Neural progenitor cell (in vitro differentiated cells): ENCODE data around the gene EXOG. TPM values are rescaled to one million over a fixed set of nuclear protein-coding genes. Genes with fewer than 3 reads are reported as not detected.

Experiments
- DNase-seq: peaks from one replicate; pipeline ENCODE4 v3.0.0-alpha.2; 2016; ENCODE audit warnings: low spot score
- H2AFZ ChIP-seq: fragments of 200-600 bp; sonication (generic); replicated peaks from 2 replicates; pipeline ENCODE4 v1.6.1; 2016; ENCODE audit warnings: antibody characterized with exemption
- H3F3A ChIP-seq: fragments of 200-600 bp; sonication (generic); 2 replicates; pipeline ENCODE4 v1.6.1; 2016; ENCODE audit warnings: antibody characterized with exemption, low read depth
- H3K27ac ChIP-seq: fragments of 200-600 bp; sonication (generic); 2 replicates; pipeline ENCODE4 v1.5.1; 2016; ENCODE audit warnings: mild to moderate bottlenecking
- H3K27me3 ChIP-seq: fragments of 200-600 bp; sonication (generic); 2 replicates; pipeline ENCODE4 v1.6.1; 2016; ENCODE audit warnings: mild to moderate bottlenecking, moderate library complexity
- H3K36me3 ChIP-seq: fragments of 200-600 bp; sonication (generic); 2 replicates; pipeline ENCODE4 v1.5.1; 2016
- H3K4me1 ChIP-seq: fragments of 200-600 bp; sonication (generic); 2 replicates; pipeline ENCODE4 v1.6.1; 2016; ENCODE audit warnings: mixed run types
- H3K4me2 ChIP-seq: fragments of 200-600 bp; sonication (generic); 2 replicates; pipeline ENCODE4 v1.6.1; 2016
- H3K4me3 ChIP-seq: fragments of 200-600 bp; sonication (generic); 2 replicates; pipeline ENCODE4 v1.5.1; 2016
- H3K79me2 ChIP-seq: fragments of 200-600 bp; sonication (generic); 2 replicates; pipeline ENCODE4 v1.6.1; 2016; ENCODE audit warnings: low read depth
- H3K9ac ChIP-seq: fragments of 200-600 bp; sonication (generic); 2 replicates; pipeline ENCODE4 v1.6.1; 2016
- H3K9me3 ChIP-seq: fragments of 200-600 bp; sonication (generic); 2 replicates; pipeline ENCODE4 v1.5.1; 2016; ENCODE audit warnings: low read depth
- H4K20me1 ChIP-seq: fragments of 200-600 bp; sonication (generic); 2 replicates; pipeline ENCODE4 v1.6.1; 2016; ENCODE audit warnings: low read depth
- H3K27ac Mint-ChIP-seq: 3 replicates; pipeline ENCODE4 v1.8.0; 2021; ENCODE audit warnings: mixed read lengths
- H3K27me3 Mint-ChIP-seq: 2 replicates; pipeline ENCODE4 v1.8.0; 2022; ENCODE audit warnings: low read depth, mild to moderate bottlenecking, inconsistent platforms, moderate library complexity, mixed read lengths; ENCODE audit not compliant: insufficient read depth
- H3K36me3 Mint-ChIP-seq: 3 replicates; pipeline ENCODE4 v1.8.0; 2021; ENCODE audit warnings: mixed read lengths
- H3K4me1 Mint-ChIP-seq: 3 replicates; pipeline ENCODE4 v1.8.0; 2021; ENCODE audit warnings: mixed read lengths
- H3K4me3 Mint-ChIP-seq: 3 replicates; pipeline ENCODE4 v1.8.0; 2021; ENCODE audit warnings: mild to moderate bottlenecking, moderate library complexity, mixed read lengths
- H3K9me3 Mint-ChIP-seq: 3 replicates; pipeline ENCODE4 v1.8.0; 2020; ENCODE audit warnings: mixed read lengths
- EZH2 ChIP-seq: fragments of 200-600 bp; sonication (generic); IDR thresholded peaks from 2 replicates; pipeline ENCODE4 v1.6.1; 2017; ENCODE audit warnings: antibody characterized with exemption, mild to moderate bottlenecking, moderate library complexity
- EZH2phosphoT487 ChIP-seq: fragments of 200-600 bp; sonication (generic); IDR thresholded peaks from 2 replicates; pipeline ENCODE4 v1.6.1; 2017; ENCODE audit warnings: antibody characterized with exemption
- total RNA-seq: library from RNA; depleted of rRNA; stranded (reverse); fragments of >200 nt; gene quantifications from 2 replicates; pipeline ENCODE4 v1.2.3, GENCODE V29; 2015; ENCODE audit warnings: low replicate concordance
- TF ChIP-seq, protein P1 (sequence below): fragments of 200-600 bp; sonication (generic); IDR thresholded peaks from 2 replicates; pipeline ENCODE4 v1.5.1; 2017; ENCODE audit warnings: antibody characterized with exemption, mild to moderate bottlenecking

EXOG gene
- total RNA-seq, 1 donor from 2014 or later = 11.6 TPM

DNA sequence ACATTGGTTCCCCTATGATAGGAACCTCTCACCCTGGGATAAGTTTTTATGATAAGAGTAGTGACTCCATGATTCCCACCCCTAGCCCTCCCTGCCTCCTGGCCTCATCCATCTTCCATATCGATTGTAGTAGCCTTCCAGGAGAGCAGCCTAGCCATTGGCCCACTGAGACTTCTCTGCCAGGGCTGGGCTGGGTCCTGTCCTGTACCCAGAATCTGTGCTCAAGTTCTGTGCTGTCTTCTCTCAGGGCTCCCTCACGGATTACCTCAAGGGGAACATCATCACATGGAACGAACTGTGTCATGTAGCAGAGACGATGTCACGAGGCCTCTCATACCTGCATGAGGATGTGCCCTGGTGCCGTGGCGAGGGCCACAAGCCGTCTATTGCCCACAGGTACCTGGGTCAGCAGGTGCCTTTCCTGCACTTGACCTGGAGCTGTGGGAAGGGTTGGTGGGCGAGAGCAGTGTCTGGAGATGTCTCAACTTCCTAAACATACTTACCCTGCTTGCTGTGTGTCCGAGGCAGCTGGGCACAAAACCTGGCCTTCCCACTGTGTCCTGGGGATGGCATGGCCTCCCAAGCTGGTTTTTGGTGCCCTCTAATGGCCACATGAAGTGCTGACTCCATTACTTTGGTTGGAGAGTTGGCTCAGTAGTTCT, 16.6 kb upstream of the EXOG start:
- H3K27me3 ChIP-seq = no peaks in the 10 kb centered on the region
- H4K20me1 ChIP-seq = peaks cover 64% of the 10 kb centered on the region
- no peak overlapping the region for H3K9ac ChIP-seq
- no peak overlapping the region for H3K4me3 ChIP-seq
- Mint-ChIP-seq H3K9me3 (peaks cover under 1% of the 10 kb centered on the region), H3K4me3 (no peak overlapping the region), H3K4me1 (no peaks in the 10 kb centered on the region), H3K27ac (no peak overlapping the region), H3K36me3 (peaks cover 31% of the 10 kb centered on the region), H3K27me3 (peaks cover 3% of the 10 kb centered on the region)
- H3K4me2 ChIP-seq = no peak overlapping the region
- no peak overlapping the region for H2AFZ ChIP-seq
- no peaks in the 10 kb centered on the region for H3F3A ChIP-seq
- H3K27ac ChIP-seq = no peak overlapping the region
- DNase-seq = peak; percentile 71
- no peaks in the 10 kb centered on the region for H3K4me1 ChIP-seq
- H3K79me2 ChIP-seq = peaks cover 31% of the 10 kb centered on the region
- TF ChIP-seq EZH2 (no peak), EZH2phosphoT487 (no peak)
- TF ChIP-seq, protein P1, sequence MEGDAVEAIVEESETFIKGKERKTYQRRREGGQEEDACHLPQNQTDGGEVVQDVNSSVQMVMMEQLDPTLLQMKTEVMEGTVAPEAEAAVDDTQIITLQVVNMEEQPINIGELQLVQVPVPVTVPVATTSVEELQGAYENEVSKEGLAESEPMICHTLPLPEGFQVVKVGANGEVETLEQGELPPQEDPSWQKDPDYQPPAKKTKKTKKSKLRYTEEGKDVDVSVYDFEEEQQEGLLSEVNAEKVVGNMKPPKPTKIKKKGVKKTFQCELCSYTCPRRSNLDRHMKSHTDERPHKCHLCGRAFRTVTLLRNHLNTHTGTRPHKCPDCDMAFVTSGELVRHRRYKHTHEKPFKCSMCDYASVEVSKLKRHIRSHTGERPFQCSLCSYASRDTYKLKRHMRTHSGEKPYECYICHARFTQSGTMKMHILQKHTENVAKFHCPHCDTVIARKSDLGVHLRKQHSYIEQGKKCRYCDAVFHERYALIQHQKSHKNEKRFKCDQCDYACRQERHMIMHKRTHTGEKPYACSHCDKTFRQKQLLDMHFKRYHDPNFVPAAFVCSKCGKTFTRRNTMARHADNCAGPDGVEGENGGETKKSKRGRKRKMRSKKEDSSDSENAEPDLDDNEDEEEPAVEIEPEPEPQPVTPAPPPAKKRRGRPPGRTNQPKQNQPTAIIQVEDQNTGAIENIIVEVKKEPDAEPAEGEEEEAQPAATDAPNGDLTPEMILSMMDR = peak; percentile 85
- H3K9me3 ChIP-seq = no peaks in the 10 kb centered on the region
- H3K36me3 ChIP-seq = peaks cover 14% of the 10 kb centered on the region

DNA sequence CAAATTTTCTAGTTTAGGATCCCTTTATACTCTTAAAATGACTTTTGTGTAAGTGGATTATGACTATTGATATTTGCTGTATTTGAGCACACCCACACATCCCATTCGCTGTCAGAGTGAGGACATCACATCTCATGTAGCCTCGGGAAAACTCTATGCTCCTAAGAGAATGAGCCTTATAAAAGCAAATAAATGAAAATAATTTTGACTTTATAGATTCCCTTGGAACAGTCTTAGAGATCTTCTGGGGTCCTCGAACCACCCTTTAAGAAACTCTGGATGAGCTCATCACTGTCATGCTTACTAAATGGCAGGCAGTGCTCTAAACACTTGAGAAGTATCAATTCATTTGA, 16.1 kb upstream of the EXOG start:
- Mint-ChIP-seq H3K36me3 (peaks cover 35% of the 10 kb centered on the region), H3K4me1 (no peaks in the 10 kb centered on the region), H3K4me3 (no peak overlapping the region), H3K9me3 (no peaks in the 10 kb centered on the region), H3K27ac (no peak overlapping the region), H3K27me3 (peaks cover 3% of the 10 kb centered on the region)
- peaks cover 59% of the 10 kb centered on the region for H4K20me1 ChIP-seq
- no peak overlapping the region for H2AFZ ChIP-seq
- no peak overlapping the region for H3K4me3 ChIP-seq
- no peak for DNase-seq
- H3K9ac ChIP-seq = no peak overlapping the region
- peaks cover 26% of the 10 kb centered on the region for H3K79me2 ChIP-seq
- no peak overlapping the region for H3K4me2 ChIP-seq
- H3K36me3 ChIP-seq = peaks cover 17% of the 10 kb centered on the region
- H3K27me3 ChIP-seq = no peaks in the 10 kb centered on the region
- H3K4me1 ChIP-seq = no peaks in the 10 kb centered on the region
- H3F3A ChIP-seq = no peaks in the 10 kb centered on the region
- H3K9me3 ChIP-seq = no peaks in the 10 kb centered on the region
- H3K27ac ChIP-seq = no peak overlapping the region
- TF ChIP-seq EZH2 (no peak), EZH2phosphoT487 (no peak)
- TF ChIP-seq, protein P1 = no peak

DNA sequence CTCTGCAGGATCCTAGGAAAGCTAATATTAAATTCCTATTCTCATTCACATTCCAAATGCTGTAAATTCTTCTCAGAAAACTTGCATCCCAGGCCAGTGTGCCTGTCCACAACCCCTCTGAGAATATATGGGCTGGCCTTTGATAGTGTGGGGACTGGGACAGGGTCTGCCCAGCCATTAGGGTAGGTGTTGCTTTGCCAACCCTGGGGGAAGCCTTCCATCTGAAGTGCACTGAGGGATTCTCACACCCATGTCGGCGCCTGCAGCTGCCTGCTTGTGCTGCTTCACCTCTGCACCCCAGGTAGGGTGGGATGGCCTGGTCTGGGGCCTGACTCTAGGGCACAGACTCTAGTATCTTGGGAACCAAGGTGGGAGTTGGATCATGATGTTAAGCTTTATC, 15.2 kb upstream of the EXOG start:
- Histone ChIP-seq H3K9ac (no peak overlapping the region), H3K9me3 (no peaks in the 10 kb centered on the region), H3K4me3 (no peak overlapping the region), H2AFZ (no peak overlapping the region), H3K27me3 (no peaks in the 10 kb centered on the region), H3K4me1 (no peaks in the 10 kb centered on the region), H3K4me2 (no peak overlapping the region), H4K20me1 (peaks cover 50% of the 10 kb centered on the region), H3F3A (no peaks in the 10 kb centered on the region), H3K36me3 (peaks cover 17% of the 10 kb centered on the region), H3K79me2 (peaks cover 17% of the 10 kb centered on the region), H3K27ac (no peak overlapping the region)
- H3K4me3 Mint-ChIP-seq = no peak overlapping the region
- peaks cover under 1% of the 10 kb centered on the region for H3K27me3 Mint-ChIP-seq
- H3K36me3 Mint-ChIP-seq = peaks cover 41% of the 10 kb centered on the region
- TF ChIP-seq, protein P1 = no peak
- TF ChIP-seq EZH2phosphoT487 = no peak
- no peak overlapping the region for H3K27ac Mint-ChIP-seq
- no peaks in the 10 kb centered on the region for H3K4me1 Mint-ChIP-seq
- no peaks in the 10 kb centered on the region for H3K9me3 Mint-ChIP-seq
- DNase-seq = no peak
